H1 (cell line): ENCODE measurements around the gene HACE1.

ENCODE experiments used
- BACH1 ChIP-seq: IDR thresholded peaks from 2 replicates; pipeline ENCODE4 v1.6.1; 2012; ENCODE audit warnings: low read length, improper control_type of control experiment
- BRCA1 ChIP-seq: IDR thresholded peaks from 2 replicates; pipeline ENCODE4 v1.6.1; 2012; ENCODE audit warnings: low read depth, low read length, improper control_type of control experiment
- CBX5 ChIP-seq: fragments of 300-800, 300-1000 bp; sonication (generic); IDR thresholded peaks from 2 replicates; pipeline ENCODE4 v1.7.1; 2016; ENCODE audit warnings: antibody characterized with exemption, low read length, low read depth
- CHD2 ChIP-seq: IDR thresholded peaks from 2 replicates; pipeline ENCODE4 v1.6.1; 2012; ENCODE audit warnings: low read length, improper control_type of control experiment
- EZH2 ChIP-seq: fragments of 200-600 bp; sonication (generic); IDR thresholded peaks from 2 replicates; pipeline ENCODE4 v1.7.1; 2012; ENCODE audit warnings: low read depth, mild to moderate bottlenecking, moderate library complexity, low read length, inconsistent platforms; ENCODE audit not compliant: severe bottlenecking
- GABPA ChIP-seq: IDR thresholded peaks from 2 replicates; pipeline ENCODE4 v1.6.1; 2011; ENCODE audit warnings: mild to moderate bottlenecking, low read length, moderate library complexity, borderline replicate concordance; ENCODE audit not compliant: insufficient read depth
- JUN ChIP-seq: IDR thresholded peaks from 2 replicates; pipeline ENCODE4 v1.6.1; 2011; ENCODE audit warnings: low read depth, mild to moderate bottlenecking, improper control_type of control experiment, low read length
- KDM1A ChIP-seq: fragments of 200-600, 300-600 bp; sonication (generic); IDR thresholded peaks from 2 replicates; pipeline ENCODE4 v1.7.1; 2016; ENCODE audit warnings: mild to moderate bottlenecking, low read length, borderline replicate concordance
- POLR2A ChIP-seq, 2 experiments: IDR thresholded peaks; 1 replicate in 1 of 2; 2 replicates in 1 of 2; pipeline ENCODE4 v1.6.1; 2011; ENCODE audit warnings: low read depth in 2 of 2, low read length in 2 of 2, mild to moderate bottlenecking in 2 of 2; ENCODE audit errors: control extremely low read depth in 1 of 2
- POLR2AphosphoS5 ChIP-seq: IDR thresholded peaks from 2 replicates; pipeline ENCODE4 v1.6.1; 2011; ENCODE audit warnings: low read depth, low read length
- RAD21 ChIP-seq, 2 experiments: IDR thresholded peaks in 1 of 2; conservative IDR thresholded peaks in 1 of 2; 2 replicates each; pipeline ENCODE4 v1.6.1; 2011; ENCODE audit warnings: low read depth in 2 of 2, low read length in 2 of 2, improper control_type of control experiment in 1 of 2, inconsistent platforms in 1 of 2, mild to moderate bottlenecking in 1 of 2, moderate library complexity in 1 of 2
- SP1 ChIP-seq: IDR thresholded peaks from 2 replicates; pipeline ENCODE4 v1.6.1; 2011; ENCODE audit warnings: low read depth, low read length
- TF ChIP-seq, protein P1 (sequence below), 3 experiments: IDR thresholded peaks; 1 replicate in 2 of 3; 2 replicates in 1 of 3; pipeline versions ENCODE4 v1.5.1 to v1.6.1; 2011; ENCODE audit warnings: low read length in 3 of 3, mild to moderate bottlenecking in 3 of 3, inconsistent platforms in 2 of 3, low read depth in 1 of 3, moderate library complexity in 1 of 3; ENCODE audit not compliant: insufficient read depth in 1 of 3; ENCODE audit errors: control extremely low read depth in 1 of 3
- TF ChIP-seq, protein P2 (sequence below): IDR thresholded peaks from 2 replicates; pipeline ENCODE4 v1.6.1; 2011; ENCODE audit warnings: low read length, improper control_type of control experiment

DNA sequence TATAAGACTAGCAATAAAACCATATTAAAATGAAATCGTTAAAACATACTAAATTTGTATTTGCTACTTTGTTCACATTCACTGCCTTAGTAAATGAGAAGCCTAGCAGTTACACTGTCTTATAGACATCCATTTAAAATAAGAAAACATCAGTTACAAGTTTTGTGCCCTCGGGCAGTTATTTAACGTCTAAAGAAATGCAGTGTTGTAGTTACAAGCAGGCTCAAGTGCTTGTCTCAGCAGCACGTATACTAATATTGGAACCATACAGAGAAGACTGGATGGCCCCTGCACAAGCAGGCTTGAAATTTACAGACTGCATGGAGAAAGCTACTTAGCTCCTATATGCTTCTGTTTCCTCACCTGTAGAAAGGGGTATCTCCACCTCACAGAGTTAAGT is 93.1 kb downstream of the HACE1 start:
- TF ChIP-seq POLR2A (IDR thresholded peaks at IDR 0.05; ENCODE audit: control extremely low read depth in 1 of 2, low read depth in 2 of 2, low read length in 2 of 2) (no peak), BACH1 (no peak), JUN (no peak), KDM1A (no peak), CHD2 (no peak), RAD21 (IDR thresholded peaks at IDR 0.05 in 1 of 2, conservative IDR thresholded peaks at IDR 0.05 in 1 of 2; ENCODE audit: low read depth in 2 of 2, low read length in 2 of 2) (no peak), EZH2 (no peak), POLR2AphosphoS5 (no peak), BRCA1 (no peak), SP1 (no peak), CBX5 (no peak), GABPA (no peak)
- TF ChIP-seq, protein P1, sequence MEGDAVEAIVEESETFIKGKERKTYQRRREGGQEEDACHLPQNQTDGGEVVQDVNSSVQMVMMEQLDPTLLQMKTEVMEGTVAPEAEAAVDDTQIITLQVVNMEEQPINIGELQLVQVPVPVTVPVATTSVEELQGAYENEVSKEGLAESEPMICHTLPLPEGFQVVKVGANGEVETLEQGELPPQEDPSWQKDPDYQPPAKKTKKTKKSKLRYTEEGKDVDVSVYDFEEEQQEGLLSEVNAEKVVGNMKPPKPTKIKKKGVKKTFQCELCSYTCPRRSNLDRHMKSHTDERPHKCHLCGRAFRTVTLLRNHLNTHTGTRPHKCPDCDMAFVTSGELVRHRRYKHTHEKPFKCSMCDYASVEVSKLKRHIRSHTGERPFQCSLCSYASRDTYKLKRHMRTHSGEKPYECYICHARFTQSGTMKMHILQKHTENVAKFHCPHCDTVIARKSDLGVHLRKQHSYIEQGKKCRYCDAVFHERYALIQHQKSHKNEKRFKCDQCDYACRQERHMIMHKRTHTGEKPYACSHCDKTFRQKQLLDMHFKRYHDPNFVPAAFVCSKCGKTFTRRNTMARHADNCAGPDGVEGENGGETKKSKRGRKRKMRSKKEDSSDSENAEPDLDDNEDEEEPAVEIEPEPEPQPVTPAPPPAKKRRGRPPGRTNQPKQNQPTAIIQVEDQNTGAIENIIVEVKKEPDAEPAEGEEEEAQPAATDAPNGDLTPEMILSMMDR (IDR thresholded peaks at IDR 0.05; ENCODE audit: control extremely low read depth in 1 of 3, insufficient read depth in 1 of 3, low read depth in 1 of 3, low read length in 3 of 3): no peak
- TF ChIP-seq, protein P2, sequence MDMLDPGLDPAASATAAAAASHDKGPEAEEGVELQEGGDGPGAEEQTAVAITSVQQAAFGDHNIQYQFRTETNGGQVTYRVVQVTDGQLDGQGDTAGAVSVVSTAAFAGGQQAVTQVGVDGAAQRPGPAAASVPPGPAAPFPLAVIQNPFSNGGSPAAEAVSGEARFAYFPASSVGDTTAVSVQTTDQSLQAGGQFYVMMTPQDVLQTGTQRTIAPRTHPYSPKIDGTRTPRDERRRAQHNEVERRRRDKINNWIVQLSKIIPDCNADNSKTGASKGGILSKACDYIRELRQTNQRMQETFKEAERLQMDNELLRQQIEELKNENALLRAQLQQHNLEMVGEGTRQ: no peak
